NCI-H1417 (cell line): Measurements from ENCODE around the gene STOML2.

Experiments
- DNase-seq, 3 experiments: peaks; one replicate each; lab custom pipeline; 2025; lab: John Stamatoyannopoulos, UW

Gene STOML2

GRCh38 chr9:35072461-35073278 is 30.3 kb downstream of the STOML2 start, which contains the start of gene VCP:
TSS of gene VCP (minus strand) at chr9:35072625. CDS start at chr9:35072353, 272 bp downstream.
- DNase-seq: peak; percentile 91 to 98 (median 94)

DNA sequence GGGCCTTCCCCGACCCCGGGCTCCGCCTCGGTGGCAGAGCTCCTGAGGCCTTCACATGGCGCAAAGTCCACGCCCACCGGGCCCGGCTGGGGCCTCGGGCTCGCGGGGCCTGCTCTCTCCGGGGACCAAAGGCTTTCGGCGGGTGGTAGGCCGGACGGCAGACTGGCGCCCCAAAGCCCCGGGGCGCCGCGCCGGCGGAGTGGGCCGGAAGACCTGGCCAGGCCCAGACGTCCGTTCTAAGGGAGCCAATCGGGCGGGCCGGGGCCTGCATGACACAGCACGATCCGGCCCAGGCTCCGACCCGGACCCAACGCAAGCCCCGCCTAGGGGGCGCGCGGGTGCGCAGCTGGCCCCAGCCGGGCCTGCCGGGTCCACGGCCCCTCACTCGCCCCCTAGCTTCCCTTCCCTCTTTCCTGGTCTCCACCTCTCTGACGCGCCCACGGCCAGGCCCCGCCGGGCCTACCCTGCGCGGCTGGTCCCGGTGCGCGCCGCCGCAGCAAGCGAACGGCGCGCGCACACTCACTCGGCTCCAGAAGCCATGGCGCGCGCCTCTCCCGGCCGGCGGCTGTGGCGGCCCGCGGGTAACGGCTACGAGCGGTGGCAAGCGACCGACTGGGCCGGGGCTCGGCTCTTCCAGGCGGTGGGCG is 31.0 kb downstream of the STOML2 start:
- DNase-seq: peak; percentile 68 to 90 (median 86)

GRCh38 chr9:35070823-35071813 is 31.8 kb downstream of the STOML2 start:
- DNase-seq: no peak

- no peak for DNase-seq
Observed at GRCh38 chr9:35069020-35069419, 33.9 kb downstream of the STOML2 start.

DNA sequence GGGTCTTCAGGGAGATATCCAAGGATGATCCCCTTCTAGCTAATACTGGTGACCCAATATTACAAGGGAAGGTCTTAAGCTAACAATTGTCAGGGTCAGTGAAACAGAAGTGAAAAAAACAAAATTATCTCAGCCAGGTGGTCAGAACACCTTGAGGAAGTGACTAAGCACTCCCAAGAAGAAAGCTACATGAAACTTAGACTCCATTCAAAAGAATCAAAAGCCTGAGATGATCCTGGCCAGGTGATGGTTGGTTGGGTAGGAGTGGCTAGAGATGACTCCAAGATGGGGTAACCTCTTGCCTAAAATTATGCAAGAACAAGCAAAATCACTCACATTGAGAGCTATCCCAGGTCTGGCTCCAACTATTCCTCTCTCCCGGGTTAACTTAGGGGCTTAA is 35.9 kb downstream of the STOML2 start:
- DNase-seq: no peak

GRCh38 chr9:35060548-35061207 is 42.3 kb downstream of the STOML2 start:
- no peak for DNase-seq

DNA sequence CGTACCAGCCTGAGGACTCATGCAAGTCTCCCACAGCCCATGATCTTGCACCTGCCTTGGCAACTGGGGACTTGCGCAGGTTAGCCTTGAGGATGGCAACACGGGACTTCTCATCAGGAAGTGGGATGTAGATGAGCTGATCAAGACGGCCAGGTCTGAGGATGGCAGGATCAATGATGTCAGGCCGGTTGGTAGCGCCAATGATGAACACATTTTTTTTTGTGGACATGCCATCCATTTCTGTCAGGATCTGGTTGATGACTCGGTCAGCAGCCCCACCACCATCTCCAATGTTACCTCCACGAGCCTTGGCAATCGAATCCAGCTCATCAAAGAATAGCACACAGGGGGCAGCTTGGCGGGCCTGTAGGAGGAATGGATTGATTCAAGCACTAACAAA is 43.5 kb downstream of the STOML2 start:
- no peak for DNase-seq

GRCh38 chr9:35057271-35057620 is 45.7 kb downstream of the STOML2 start:
- no peak for DNase-seq

DNA sequence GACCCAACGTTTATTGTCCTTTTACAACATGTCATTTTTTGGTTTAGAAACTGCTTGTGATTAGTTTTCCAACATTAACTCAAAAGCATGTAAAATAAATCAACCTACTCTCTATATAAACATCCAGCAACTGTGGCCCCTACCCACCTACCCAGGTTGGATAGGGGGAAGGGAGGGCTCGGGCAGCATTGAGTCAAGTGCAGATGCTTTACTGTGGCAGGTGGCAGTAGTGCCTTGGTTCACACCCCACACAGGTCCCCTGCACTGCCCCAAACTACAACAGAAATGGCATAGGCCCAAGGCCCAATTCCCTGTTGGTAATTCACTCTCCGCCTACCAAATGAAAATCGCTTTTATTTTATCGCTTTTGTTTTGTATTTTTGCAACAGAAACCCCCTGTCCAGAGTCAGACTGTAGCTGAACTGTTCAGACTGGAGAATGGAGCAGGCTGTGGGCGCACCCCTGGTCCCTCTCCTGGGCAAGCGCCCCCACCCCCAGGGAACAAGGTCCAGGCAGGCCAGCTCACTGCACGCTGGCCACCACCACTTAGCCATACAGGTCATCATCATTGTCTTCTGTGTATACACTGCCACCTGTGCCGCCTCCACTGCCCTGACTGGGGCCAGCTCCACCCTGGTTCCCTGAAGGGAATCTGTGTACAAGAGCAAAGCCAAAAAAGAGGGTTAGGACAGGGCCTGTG is 46.2 kb downstream of the STOML2 start:
- no peak for DNase-seq

DNA sequence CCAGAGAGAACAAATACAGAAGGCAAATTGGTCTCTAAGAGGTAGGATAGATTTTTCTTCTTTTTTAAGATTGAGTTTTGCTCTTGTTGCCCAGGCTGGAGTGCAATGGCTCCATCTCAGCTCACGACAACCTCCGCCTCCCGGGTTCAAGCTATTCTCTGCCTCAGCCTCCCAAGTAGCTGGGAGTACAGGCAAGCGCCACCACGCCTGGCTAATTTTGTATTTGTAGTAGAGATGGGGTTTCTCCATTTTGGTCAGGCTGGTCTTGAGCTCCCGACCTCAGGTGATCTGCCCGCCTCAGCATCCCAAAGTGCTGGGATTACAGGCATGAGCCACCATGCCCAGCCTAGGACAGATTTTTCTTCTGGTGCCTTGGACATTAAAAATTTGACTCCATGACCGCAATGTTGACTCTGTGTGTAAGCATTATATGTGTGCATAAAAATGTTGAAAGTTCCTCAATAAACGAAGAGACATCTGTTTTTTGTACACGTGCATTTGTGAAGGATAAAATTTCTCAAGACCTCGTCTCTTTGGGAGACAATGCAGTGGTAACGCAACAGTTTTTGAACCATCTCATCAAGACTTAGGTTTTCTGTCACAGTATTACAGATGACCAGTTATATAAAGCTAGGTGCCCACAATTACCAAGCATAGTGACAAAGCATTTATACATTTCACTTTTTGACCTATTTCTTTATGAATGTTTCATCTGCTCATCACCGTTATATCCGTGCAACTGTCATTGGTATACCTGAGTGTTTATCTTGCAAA is 47.9 kb downstream of the STOML2 start:
- no peak for DNase-seq

DNA sequence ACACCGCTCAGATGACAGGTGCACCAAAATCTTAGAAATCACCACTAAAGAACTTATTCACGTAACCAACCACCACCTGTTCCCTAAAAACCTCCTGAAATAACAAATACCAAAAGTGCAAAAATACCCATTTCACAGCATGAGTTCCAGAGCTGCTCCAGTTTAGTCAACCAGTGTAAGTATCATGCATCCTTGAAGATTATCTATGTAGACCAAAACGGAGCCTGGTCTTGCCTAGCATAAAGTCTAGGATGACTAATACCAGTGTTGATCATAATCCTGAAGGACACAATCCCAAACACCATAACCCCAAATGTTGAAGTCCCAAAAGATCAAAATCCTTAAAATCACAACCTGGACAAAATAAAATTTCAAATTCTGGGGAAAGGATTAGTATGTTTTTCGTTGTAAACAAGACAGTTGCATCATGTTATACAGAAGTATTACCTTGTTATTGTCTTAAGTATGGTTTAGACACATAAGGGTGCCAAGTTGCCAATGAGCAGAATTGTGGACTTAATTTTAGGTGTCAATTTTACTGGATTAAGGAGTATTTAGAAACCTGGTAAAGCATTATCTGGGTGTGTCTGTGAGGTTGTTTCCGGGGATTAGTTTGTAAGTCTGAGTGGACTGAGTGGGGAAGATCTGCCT is 48.6 kb downstream of the STOML2 start:
- no peak for DNase-seq

DNA sequence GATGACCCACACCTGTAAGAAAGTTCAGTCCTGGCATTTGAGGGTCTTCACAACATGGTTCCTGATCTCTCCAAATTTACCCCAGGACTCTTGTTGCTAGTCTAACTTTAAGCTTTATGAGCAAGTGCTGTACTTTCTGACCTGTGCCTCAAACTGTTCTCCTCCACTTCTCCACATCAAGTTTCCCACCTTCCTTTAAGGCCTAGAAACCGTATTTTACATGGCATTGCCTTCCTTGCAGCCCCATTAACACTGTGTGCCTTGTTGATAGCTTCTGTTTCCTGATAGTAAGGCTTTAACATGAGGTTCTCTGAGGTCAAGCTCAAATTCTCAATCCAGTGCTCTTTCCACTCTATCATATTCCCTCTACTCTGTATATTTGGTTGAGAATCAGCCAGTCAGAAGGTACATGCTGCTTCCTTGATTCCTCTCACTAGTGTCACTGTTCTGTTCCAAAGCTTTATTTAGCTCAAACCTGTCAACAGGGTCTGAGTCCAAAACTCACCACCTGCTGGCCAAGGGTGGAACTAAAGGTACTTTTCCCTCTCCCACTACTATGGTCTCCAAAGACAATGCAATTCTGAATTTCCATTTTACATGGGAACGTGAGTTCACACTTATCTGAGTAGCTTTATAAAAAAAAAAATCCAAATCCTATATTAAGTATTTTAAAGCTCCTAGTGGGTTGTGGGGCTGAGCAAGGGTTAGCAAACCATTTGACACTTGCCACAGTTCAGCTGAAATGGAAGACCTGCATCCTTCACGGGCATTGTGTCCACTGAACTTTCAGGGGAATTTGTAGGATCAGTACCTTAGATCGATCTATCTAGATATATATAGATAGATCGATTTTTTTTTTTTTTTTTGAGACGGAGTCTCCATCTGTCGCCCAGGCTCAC is 51.6 kb downstream of the STOML2 start:
- DNase-seq: peak in 2 of 3 experiments; percentile 9 to 32
